IPS DF 6.9 (cell line): ENCODE measurements around the gene TPSAB1.
"Not testable (repeated sequence)": the region's sequence is repeated elsewhere in the genome, so short reads cannot be mapped to it uniquely, and the experiment has no call there.

Source experiments
- DNase-seq: peaks from one replicate; pipeline ENCODE4 v3.0.0-alpha.2; 2013; ENCODE audit warnings: low read depth, low spot score
- H3K27ac ChIP-seq: one replicate; pipeline ENCODE4 v1.5.1; 2013; ENCODE audit warnings: low read length, control low read depth
- H3K27me3 ChIP-seq: 2 replicates; pipeline ENCODE4 v1.6.1; 2013; ENCODE audit warnings: mild to moderate bottlenecking, low read length; ENCODE audit not compliant: control insufficient read depth, insufficient read depth
- H3K36me3 ChIP-seq: 2 replicates; pipeline ENCODE4 v1.6.1; 2013; ENCODE audit warnings: low read length; ENCODE audit not compliant: control insufficient read depth, insufficient read depth
- H3K4me1 ChIP-seq: 2 replicates; pipeline ENCODE4 v1.6.1; 2013; ENCODE audit warnings: low read length; ENCODE audit not compliant: control insufficient read depth, insufficient read depth
- H3K4me3 ChIP-seq: 2 replicates; pipeline ENCODE4 v1.5.1; 2013; ENCODE audit warnings: mild to moderate bottlenecking, low read length
- H3K9me3 ChIP-seq: 2 replicates; pipeline ENCODE4 v1.6.1; 2013; ENCODE audit warnings: low read length, inconsistent platforms; ENCODE audit not compliant: control insufficient read depth, insufficient read depth
- WGBS: extraction: QIAGEN DNeasy Blood & Tissue Kit; methylation state at CpG from one replicate; pipeline ENCODE4 v1.1.7; 2013; ENCODE audit warnings: mixed read lengths, missing lambda C conversion rate; ENCODE audit not compliant: insufficient read length, insufficient coverage; 5-methylcytosine and 5-hydroxymethylcytosine counted together

TPSAB1 gene

GRCh38 chr16:1249031-1249755 lies 8.7 kb downstream of the TPSAB1 start:
- not testable (repeated sequence) for H3K4me3 ChIP-seq, H3K36me3 ChIP-seq, H3K27ac ChIP-seq, H3K9me3 ChIP-seq, H3K27me3 ChIP-seq, H3K4me1 ChIP-seq, DNase-seq
- no CpG with 5 or more reads among the region's 43 CpGs for WGBS

- H3K27ac ChIP-seq, DNase-seq, H3K27me3 ChIP-seq, H3K4me3 ChIP-seq, H3K4me1 ChIP-seq, H3K9me3 ChIP-seq, H3K36me3 ChIP-seq: not testable (repeated sequence)
- no CpG with 5 or more reads among the region's 47 CpGs for WGBS
Observed at GRCh38 chr16:1253701-1254364, 13.3 kb downstream of the TPSAB1 start.

DNA sequence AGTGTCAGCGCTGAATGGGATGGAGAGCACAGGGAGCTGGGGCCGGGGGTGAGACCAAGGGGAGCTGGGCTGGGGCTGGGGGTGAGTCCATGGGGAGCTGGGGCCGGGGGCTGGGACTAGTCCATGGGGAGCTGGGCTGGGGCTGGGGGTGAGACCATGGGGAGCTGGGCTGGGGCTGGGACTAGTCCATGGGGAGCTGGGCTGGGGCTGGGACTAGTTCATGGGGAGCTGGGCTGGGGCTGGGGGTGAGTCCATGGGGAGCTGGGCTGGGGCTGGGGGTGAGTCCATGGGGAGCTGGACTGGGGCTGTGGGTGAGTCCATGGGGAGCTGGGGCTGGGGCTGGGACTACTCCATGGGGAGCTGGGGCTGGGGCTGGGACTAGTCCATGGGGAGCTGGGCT lies 14.3 kb downstream of the TPSAB1 start:
- H3K27ac ChIP-seq, DNase-seq, H3K36me3 ChIP-seq, H3K4me1 ChIP-seq, H3K9me3 ChIP-seq, H3K4me3 ChIP-seq, H3K27me3 ChIP-seq: not testable (repeated sequence)
- no CpG with 5 or more reads among the region's 3 CpGs for WGBS

DNA sequence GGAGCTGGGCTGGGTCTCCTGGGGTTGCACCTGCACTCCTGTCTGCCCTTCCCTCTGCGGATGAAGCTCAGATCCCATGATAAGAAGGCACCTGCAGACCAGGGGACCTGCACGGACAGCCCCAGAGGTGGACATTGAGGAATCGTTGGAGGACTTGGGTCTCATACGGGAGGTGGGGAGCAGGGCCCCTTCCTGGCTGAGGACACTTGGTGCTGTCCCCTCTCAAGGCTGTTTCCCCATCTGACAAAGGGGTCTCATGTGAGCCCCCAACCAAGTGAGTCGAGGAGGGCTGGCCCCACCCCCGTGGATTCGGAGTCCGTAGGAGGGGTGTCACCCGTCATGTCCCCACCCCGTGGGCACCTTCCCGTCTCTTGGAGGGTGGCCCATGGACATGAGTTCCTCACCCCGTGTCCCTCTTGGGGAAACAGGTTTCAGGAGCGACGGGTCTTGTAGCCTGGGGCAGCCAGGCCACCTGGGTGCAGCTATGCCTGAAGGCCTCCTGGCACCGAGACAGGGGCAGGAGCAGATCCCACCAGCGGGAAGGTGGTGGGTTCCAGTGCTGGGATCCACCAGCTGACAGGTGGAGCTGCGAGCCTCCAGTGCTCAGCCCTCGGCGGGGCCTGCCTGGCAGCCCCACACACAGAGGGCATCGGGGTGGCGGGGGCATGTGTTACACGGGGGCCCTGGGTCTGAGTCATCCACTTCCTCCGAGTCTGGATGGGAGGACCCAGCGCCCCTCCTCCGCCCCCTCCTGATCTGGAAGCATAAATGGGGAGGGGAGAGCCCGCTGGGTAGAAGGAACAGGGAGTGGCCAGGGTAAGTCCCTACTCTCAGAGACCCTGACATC lies 15.0 kb downstream of the TPSAB1 start, which contains the start of gene TPSD1:
Gene TPSD1, plus strand, starts transcription at position 794 of the 847 bp plus-strand sequence. CDS start 212 bp downstream, outside the sequence.
- H3K9me3 ChIP-seq, H3K4me3 ChIP-seq, H3K4me1 ChIP-seq, H3K36me3 ChIP-seq, DNase-seq, H3K27me3 ChIP-seq, H3K27ac ChIP-seq: not testable (repeated sequence)
- no CpG with 5 or more reads among the region's 26 CpGs for WGBS

DNA sequence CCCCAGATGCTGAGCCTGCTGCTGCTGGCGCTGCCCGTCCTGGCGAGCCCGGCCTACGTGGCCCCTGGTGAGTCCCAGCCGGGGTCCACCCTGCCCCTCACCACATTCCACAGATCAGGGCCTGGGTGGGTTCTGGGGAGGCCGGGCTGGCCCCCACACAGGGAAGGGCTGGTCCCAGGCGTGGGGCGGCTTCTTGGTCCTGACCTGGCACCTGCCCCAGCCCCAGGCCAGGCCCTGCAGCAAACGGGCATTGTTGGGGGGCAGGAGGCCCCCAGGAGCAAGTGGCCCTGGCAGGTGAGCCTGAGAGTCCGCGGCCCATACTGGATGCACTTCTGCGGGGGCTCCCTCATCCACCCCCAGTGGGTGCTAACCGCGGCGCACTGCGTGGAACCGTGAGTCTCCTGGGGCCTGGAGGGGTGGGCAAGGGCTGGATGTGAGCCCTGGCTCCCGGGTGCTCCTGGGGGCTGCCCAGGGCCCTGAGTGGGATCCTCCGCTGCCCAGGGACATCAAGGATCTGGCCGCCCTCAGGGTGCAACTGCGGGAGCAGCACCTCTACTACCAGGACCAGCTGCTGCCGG lies 15.9 kb downstream of the TPSAB1 start:
- H3K27me3 ChIP-seq, H3K4me1 ChIP-seq, H3K36me3 ChIP-seq, H3K27ac ChIP-seq, H3K9me3 ChIP-seq, DNase-seq, H3K4me3 ChIP-seq: not testable (repeated sequence)
- no CpG with 5 or more reads among the region's 23 CpGs for WGBS

DNA sequence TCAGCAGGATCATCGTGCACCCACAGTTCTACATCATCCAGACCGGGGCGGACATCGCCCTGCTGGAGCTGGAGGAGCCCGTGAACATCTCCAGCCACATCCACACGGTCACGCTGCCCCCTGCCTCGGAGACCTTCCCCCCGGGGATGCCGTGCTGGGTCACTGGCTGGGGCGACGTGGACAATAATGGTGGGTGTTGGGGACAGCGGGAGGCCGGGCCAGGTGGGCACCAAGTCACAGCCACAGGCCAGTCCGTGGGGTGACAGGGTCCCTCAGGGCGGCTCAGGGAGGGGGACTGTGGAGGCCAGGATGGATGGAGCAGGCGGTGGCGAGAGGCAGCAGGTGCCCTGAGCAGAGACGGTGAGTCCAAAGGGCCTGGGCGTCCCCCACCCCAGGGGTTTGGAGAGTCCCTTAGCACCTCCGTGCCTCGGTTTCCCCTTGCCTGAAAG lies 16.4 kb downstream of the TPSAB1 start:
- Histone ChIP-seq H3K9me3 (no peaks in the 10 kb centered on the region), H3K36me3 (no peaks in the 10 kb centered on the region; the same call in 1 of the 2 replicates), H3K4me3 (no peak overlapping the region), H3K27me3 (no peaks in the 10 kb centered on the region; the same call in 1 of the 2 replicates), H3K27ac (no peak overlapping the region), H3K4me1 (peaks cover 5% of the 10 kb centered on the region)
- no peak for DNase-seq
- WGBS = no CpG with 5 or more reads among the region's 22 CpGs

- no peaks in the 10 kb centered on the region; the same call in 1 of the 2 replicates for H3K27me3 ChIP-seq
- H3K4me3 ChIP-seq = no peak overlapping the region
- DNase-seq = no peak
- WGBS = no CpG with 5 or more reads among the region's 34 CpGs
- H3K4me1 ChIP-seq = peaks cover 5% of the 10 kb centered on the region
- no peaks in the 10 kb centered on the region; the same call in 1 of the 2 replicates for H3K36me3 ChIP-seq
- H3K27ac ChIP-seq = no peak overlapping the region
- no peaks in the 10 kb centered on the region for H3K9me3 ChIP-seq
Observed at GRCh38 chr16:1257561-1258224, 17.2 kb downstream of the TPSAB1 start.

DNA sequence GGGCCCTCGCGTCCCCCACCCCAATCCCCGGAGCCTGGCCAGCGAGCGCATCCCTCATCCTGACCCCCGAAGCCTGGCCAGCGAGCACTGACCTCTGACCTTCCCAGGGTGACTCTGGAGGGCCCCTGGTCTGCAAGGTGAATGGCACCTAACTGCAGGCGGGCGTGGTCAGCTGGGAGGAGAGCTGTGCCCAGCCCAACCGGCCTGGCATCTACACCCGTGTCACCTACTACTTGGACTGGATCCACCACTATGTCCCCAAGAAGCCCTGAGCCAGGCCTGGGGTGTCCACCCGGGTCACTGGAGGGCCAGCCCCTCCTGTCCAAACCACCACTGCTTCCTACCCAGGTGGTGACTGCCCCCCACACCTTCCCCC lies 17.7 kb downstream of the TPSAB1 start:
- no peak for DNase-seq
- no peaks in the 10 kb centered on the region for H3K9me3 ChIP-seq
- no peaks in the 10 kb centered on the region; the same call in 1 of the 2 replicates for H3K27me3 ChIP-seq
- WGBS = no CpG with 5 or more reads among the region's 12 CpGs
- peaks cover 5% of the 10 kb centered on the region for H3K4me1 ChIP-seq
- H3K4me3 ChIP-seq = no peak overlapping the region
- no peak overlapping the region for H3K27ac ChIP-seq
- H3K36me3 ChIP-seq = no peaks in the 10 kb centered on the region; the same call in 1 of the 2 replicates

- Histone ChIP-seq H3K27ac (no peak overlapping the region), H3K27me3 (no peaks in the 10 kb centered on the region; the same call in 1 of the 2 replicates), H3K36me3 (no peaks in the 10 kb centered on the region; the same call in 1 of the 2 replicates), H3K4me3 (peak overlapping the region; percentile 5; the same call in 1 of the 2 replicates), H3K9me3 (no peaks in the 10 kb centered on the region), H3K4me1 (peaks cover 5% of the 10 kb centered on the region)
- no CpG with 5 or more reads among the region's 42 CpGs for WGBS
- no peak for DNase-seq
Observed at GRCh38 chr16:1258906-1259759, 18.6 kb downstream of the TPSAB1 start.
